GM23248 (cell line): ENCODE results near the gene ABCB9. TPM values are rescaled to one million over a fixed set of nuclear protein-coding genes. Genes with fewer than 3 reads are reported as not detected.

ENCODE experiments used
- DNase-seq: peaks from one replicate; pipeline ENCODE4 v3.0.0-alpha.2; 2015
- H2AFZ ChIP-seq: fragments of 200-600 bp; sonication (generic); 2 replicates; pipeline ENCODE4 v1.6.1; 2016; ENCODE audit warnings: antibody characterized with exemption
- H3F3A ChIP-seq: fragments of 200-600 bp; sonication (generic); 2 replicates; pipeline ENCODE4 v1.6.1; 2016; ENCODE audit warnings: mild to moderate bottlenecking, antibody characterized with exemption, mixed run types; ENCODE audit not compliant: insufficient read depth
- H3K27ac ChIP-seq: fragments of 200-600 bp; sonication (generic); 2 replicates; pipeline ENCODE4 v1.5.1; 2016; ENCODE audit warnings: mild to moderate bottlenecking
- H3K27me3 ChIP-seq: fragments of 200-600 bp; sonication (generic); replicated peaks from 2 replicates; pipeline ENCODE4 v1.6.1; 2016; ENCODE audit warnings: mild to moderate bottlenecking; ENCODE audit not compliant: insufficient read depth
- H3K36me3 ChIP-seq: fragments of 200-600 bp; sonication (generic); 2 replicates; pipeline ENCODE4 v1.6.1; 2016; ENCODE audit warnings: low read depth, mild to moderate bottlenecking
- H3K4me1 ChIP-seq: fragments of 200-600 bp; sonication (generic); 2 replicates; pipeline ENCODE4 v1.6.1; 2016; ENCODE audit warnings: mild to moderate bottlenecking; ENCODE audit not compliant: insufficient read depth
- H3K4me2 ChIP-seq: fragments of 200-600 bp; sonication (generic); one replicate; pipeline ENCODE4 v1.6.1; 2016; ENCODE audit warnings: mild to moderate bottlenecking; ENCODE audit not compliant: unreplicated experiment
- H3K4me3 ChIP-seq: fragments of 200-600 bp; sonication (generic); 2 replicates; pipeline ENCODE4 v1.5.1; 2016; ENCODE audit warnings: mild to moderate bottlenecking
- H3K79me2 ChIP-seq: fragments of 200-600 bp; sonication (generic); 2 replicates; pipeline ENCODE4 v1.6.1; 2016; ENCODE audit warnings: mild to moderate bottlenecking; ENCODE audit not compliant: insufficient read depth
- H3K9ac ChIP-seq: fragments of 200-600 bp; sonication (generic); 2 replicates; pipeline ENCODE4 v1.6.1; 2016; ENCODE audit warnings: mild to moderate bottlenecking
- H3K9me2 ChIP-seq: fragments of 200-600 bp; sonication (generic); 2 replicates; pipeline ENCODE4 v1.6.1; 2016; ENCODE audit warnings: mixed run types, mild to moderate bottlenecking, moderate library complexity; ENCODE audit not compliant: insufficient read depth
- H3K9me3 ChIP-seq: fragments of 200-600 bp; sonication (generic); one replicate; pipeline ENCODE4 v1.6.1; 2017; ENCODE audit warnings: low read depth
- H4K20me1 ChIP-seq: fragments of 200-600 bp; sonication (generic); 2 replicates; pipeline ENCODE4 v1.6.0; 2016; ENCODE audit not compliant: insufficient read depth
- EZH2 ChIP-seq: fragments of 200-600 bp; sonication (generic); IDR thresholded peaks from 2 replicates; pipeline ENCODE4 v1.6.1; 2018; ENCODE audit warnings: antibody characterized with exemption, mild to moderate bottlenecking; ENCODE audit not compliant: insufficient read depth, poor library complexity, severe bottlenecking
- EZH2phosphoT487 ChIP-seq: fragments of 200-600 bp; sonication (generic); IDR thresholded peaks from 2 replicates; pipeline ENCODE4 v1.6.1; 2018; ENCODE audit warnings: antibody characterized with exemption, moderate library complexity, mild to moderate bottlenecking, low read depth; ENCODE audit not compliant: insufficient read depth
- WGBS, 2 experiments: methylation state at CpG; one replicate each; pipeline ENCODE4 v1.1.6; 2015 to 2017; ENCODE audit warnings: low lambda C conversion rate in 2 of 2, low coverage in 1 of 2; ENCODE audit errors: missing lambda C conversion rate in 2 of 2; 5-methylcytosine and 5-hydroxymethylcytosine counted together
- in situ Hi-C: fragments of 300-500 bp; cut with MboI; formaldehyde crosslinking; loops from 2 replicates; pipeline ENCODE4 v1.15.0; 2020
- polyA plus RNA-seq: library from polyadenylated mRNA; unstranded; fragments of >200 nt; fragmentation: Nextera tagmentation; extraction: Ambion mirVana; gene quantifications from 2 replicates; pipeline ENCODE4 v1.2.1, GENCODE V29; 2016
- total RNA-seq: library from RNA; depleted of rRNA; stranded (reverse); fragments of >200 nt; shearing (Covaris generic); gene quantifications from 2 replicates; pipeline ENCODE4 v1.2.3, GENCODE V29; 2014

ABCB9 gene
- total and polyA plus RNA-seq, 2 experiments from 2014 or later = 2.2 to 4.4 TPM

- in situ Hi-C loops = no loop called here
- DNase-seq = no peak
- H3F3A ChIP-seq = no peaks in the 10 kb centered on the region
Measured at GRCh38 chr12:122987086-122987951, 21.1 kb upstream of the ABCB9 start.

GRCh38 chr12:122986258-122986871 lies 20.1 kb upstream of the ABCB9 start:
- in situ Hi-C loops = no loop called here

More at GRCh38 chr12:122987086-122987951, 21.1 kb upstream of the ABCB9 start:
- H3K4me2 ChIP-seq = no peak overlapping the region
- no peak overlapping the region for H3K4me3 ChIP-seq
- H2AFZ ChIP-seq = no peak overlapping the region
- H3K27me3 ChIP-seq = no peaks in the 10 kb centered on the region
- H3K9me2 ChIP-seq = no peaks in the 10 kb centered on the region
- H3K4me1 ChIP-seq = peaks cover 3% of the 10 kb centered on the region; the same call in 1 of the 2 replicates
- TF ChIP-seq EZH2 = no peak
- TF ChIP-seq EZH2phosphoT487 = no peak
- peaks cover 10% of the 10 kb centered on the region for H3K79me2 ChIP-seq
- no peaks in the 10 kb centered on the region for H4K20me1 ChIP-seq
- no peak overlapping the region for H3K27ac ChIP-seq
- H3K9me3 ChIP-seq = no peaks in the 10 kb centered on the region
- H3K9ac ChIP-seq = no peak overlapping the region
- H3K36me3 ChIP-seq = no peaks in the 10 kb centered on the region
- WGBS, 2 experiments = 91 to 92% methylated on average over 34 to 39 of the region's 39 CpGs

GRCh38 chr12:122985338-122986257 lies 19.3 kb upstream of the ABCB9 start:
- in situ Hi-C loops = no loop called here

More at GRCh38 chr12:122986258-122986871, 20.1 kb upstream of the ABCB9 start:
- H2AFZ ChIP-seq = no peak overlapping the region
- no peak for DNase-seq
- no peaks in the 10 kb centered on the region for H3K9me2 ChIP-seq
- no peaks in the 10 kb centered on the region for H4K20me1 ChIP-seq
- peaks cover 19% of the 10 kb centered on the region for H3K79me2 ChIP-seq
- peaks cover 11% of the 10 kb centered on the region; the same call in 1 of the 2 replicates for H3K4me1 ChIP-seq
- TF ChIP-seq EZH2phosphoT487 (no peak), EZH2 (no peak)
- H3K27me3 ChIP-seq = no peaks in the 10 kb centered on the region
- no peak overlapping the region for H3K9ac ChIP-seq
- 93 to 97% methylated on average over 34 to 36 of the region's 40 CpGs for WGBS, 2 experiments
- H3K9me3 ChIP-seq = no peaks in the 10 kb centered on the region
- no peak overlapping the region for H3K27ac ChIP-seq
- H3K4me3 ChIP-seq = no peak overlapping the region
- H3K36me3 ChIP-seq = no peaks in the 10 kb centered on the region
- H3K4me2 ChIP-seq = no peak overlapping the region
- no peaks in the 10 kb centered on the region for H3F3A ChIP-seq

More at GRCh38 chr12:122985338-122986257, 19.3 kb upstream of the ABCB9 start:
- Histone ChIP-seq H3K9ac (no peak overlapping the region), H2AFZ (no peak overlapping the region), H3K9me3 (no peaks in the 10 kb centered on the region), H3K27ac (no peak overlapping the region), H4K20me1 (no peaks in the 10 kb centered on the region), H3K9me2 (no peaks in the 10 kb centered on the region), H3F3A (no peaks in the 10 kb centered on the region), H3K4me3 (no peak overlapping the region), H3K4me1 (peaks cover 11% of the 10 kb centered on the region; the same call in 1 of the 2 replicates), H3K79me2 (peaks cover 26% of the 10 kb centered on the region), H3K36me3 (no peaks in the 10 kb centered on the region), H3K27me3 (no peaks in the 10 kb centered on the region), H3K4me2 (no peak overlapping the region)
- no peak for TF ChIP-seq EZH2phosphoT487
- no peak for TF ChIP-seq EZH2
- DNase-seq = no peak
- 87 to 88% methylated on average over 45 of the region's 45 CpGs for WGBS, 2 experiments
